ENCODE data around the gene MLF2. TPM values are rescaled to one million over a fixed set of nuclear protein-coding genes. Genes with fewer than 3 reads are reported as not detected.

The MLF2 gene
- total and polyA plus RNA-seq, 8 donors: 142 to 182 (median 162) TPM

GRCh38 chr12:6771509-6772330, 18.8 kb upstream of the MLF2 start:
- peaks cover 0 to 19% of the 10 kb centered on the region in 2 donors for H3K36me3 ChIP-seq
- H3K4me1 ChIP-seq: peaks cover 16 to 61% of the 10 kb centered on the region in 2 donors
- H3K9me3 ChIP-seq: no peaks in the 10 kb centered on the region
- peaks cover 0 to 55% of the 10 kb centered on the region in 2 donors for H3K27me3 ChIP-seq
- TF ChIP-seq CTCF (IDR thresholded peaks at IDR 0.05): no peak
- no peak overlapping the region for H3K4me3 ChIP-seq
- H3K27ac ChIP-seq: peak overlapping the region in 1 of 2 donors; percentile 42
- ATAC-seq (no peak), DNase-seq (no peak)
- intact Hi-C loops (cut with DNase I): no loop called here

GRCh38 chr12:6771091-6771495, 18.2 kb upstream of the MLF2 start:
- peaks cover 16 to 61% of the 10 kb centered on the region in 2 donors for H3K4me1 ChIP-seq
- DNase-seq (no peak), ATAC-seq (peak; percentile 4)
- H3K9me3 ChIP-seq: no peaks in the 10 kb centered on the region
- peak overlapping the region; percentile 23 to 42 for H3K27ac ChIP-seq
- peaks cover 0 to 57% of the 10 kb centered on the region in 2 donors for H3K27me3 ChIP-seq
- H3K4me3 ChIP-seq: no peak overlapping the region
- intact Hi-C loops (cut with DNase I): no loop called here
- TF ChIP-seq CTCF (IDR thresholded peaks at IDR 0.05): no peak
- peaks cover 0 to 19% of the 10 kb centered on the region in 2 donors for H3K36me3 ChIP-seq

GRCh38 chr12:6770600-6770999, 17.7 kb upstream of the MLF2 start:
- Histone ChIP-seq H3K4me3 (no peak overlapping the region), H3K27ac (peak overlapping the region in 1 of 2 donors; percentile 23), H3K4me1 (peaks cover 18 to 65% of the 10 kb centered on the region in 2 donors), H3K9me3 (no peaks in the 10 kb centered on the region), H3K27me3 (peaks cover 0 to 62% of the 10 kb centered on the region in 2 donors), H3K36me3 (peaks cover 0 to 19% of the 10 kb centered on the region in 2 donors)
- DNase-seq (no peak), ATAC-seq (no peak)
- TF ChIP-seq CTCF (IDR thresholded peaks at IDR 0.05): no peak
- intact Hi-C loops (cut with DNase I): no loop called here

- Histone ChIP-seq H3K9me3 (no peaks in the 10 kb centered on the region), H3K27ac (no peak overlapping the region), H3K27me3 (peaks cover 0 to 62% of the 10 kb centered on the region in 2 donors), H3K4me1 (peaks cover 24 to 70% of the 10 kb centered on the region in 2 donors), H3K4me3 (no peak overlapping the region), H3K36me3 (peaks cover 0 to 19% of the 10 kb centered on the region in 2 donors)
- intact Hi-C loops (cut with DNase I): no loop called here
- TF ChIP-seq CTCF (IDR thresholded peaks at IDR 0.05): no peak
- no peak for ATAC-seq
- no peak for DNase-seq
Observed at GRCh38 chr12:6770094-6770493, 17.2 kb upstream of the MLF2 start.

- intact Hi-C loops (cut with DNase I): no loop called here
- Histone ChIP-seq H3K4me3 (no peak overlapping the region), H3K9me3 (no peaks in the 10 kb centered on the region), H3K36me3 (peaks cover 0 to 19% of the 10 kb centered on the region in 2 donors), H3K27ac (no peak overlapping the region), H3K27me3 (peaks cover 0 to 62% of the 10 kb centered on the region in 2 donors), H3K4me1 (peaks cover 28 to 74% of the 10 kb centered on the region in 2 donors)
- DNase-seq (no peak), ATAC-seq (no peak)
- TF ChIP-seq CTCF (IDR thresholded peaks at IDR 0.05): no peak
Observed at GRCh38 chr12:6769666-6770065, 16.7 kb upstream of the MLF2 start.
